Fibroblast of skin of abdomen (primary cell): Measurements from ENCODE around the gene FZD2.

Experiments
- DNase-seq: peaks from one replicate; pipeline ENCODE4 v3.0.0-alpha.2; 2013

The FZD2 gene

GRCh38 chr17:44608727-44609435 lies 51.6 kb downstream of the FZD2 start:
- DNase-seq, result no peak

GRCh38 chr17:44610331-44610730 lies 53.0 kb downstream of the FZD2 start:
- DNase-seq, result no peak
